Activated B cell treated with CpG ODN at 0.5 μM for 24 hours (primary cell): Measurements from ENCODE around the gene MTSS2. TPM values are rescaled to one million over a fixed set of nuclear protein-coding genes. Genes with fewer than 3 reads are reported as not detected.

ENCODE experiments used
- total RNA-seq: library from RNA; stranded (reverse); gene quantifications from 2 replicates; pipeline ENCODE4 v1.2.3, GENCODE V29; 2022

MTSS2 gene
- total RNA-seq, 1 donor from 2014 or later, result 1.4 TPM

Other genes starting within 250 kb of the MTSS2 start
- gene ST3GAL2, start 247.0 kb downstream of the MTSS2 start, total RNA-seq, result 51.5 and 57.4 TPM in 2 replicates
- 20.1 and 21.4 TPM in 2 replicates for gene FCSK, start 231.5 kb downstream of the MTSS2 start, total RNA-seq
- gene COG4, start 162.5 kb downstream of the MTSS2 start, total RNA-seq, result 39.8 and 42.5 TPM in 2 replicates
- 444 and 463 TPM in 2 replicates for gene SF3B3, start 162.2 kb downstream of the MTSS2 start, total RNA-seq
- gene IL34, start 39.5 kb downstream of the MTSS2 start, total RNA-seq, result 0.49 and 0.71 TPM in 2 replicates
- gene VAC14, start 115.1 kb upstream of the MTSS2 start, total RNA-seq, result 47.8 and 53.4 TPM in 2 replicates